SK-N-SH treated with all-trans-retinoic acid at 6 μM for 48 hours (cell line): ENCODE results near the gene NEB.

Experiments
- ARNTL ChIP-seq: fragments of 450-650 bp; formaldehyde crosslinking; IDR thresholded peaks from 2 replicates; pipeline ENCODE4 v1.5.0; 2020; ENCODE audit warnings: low read depth, mild to moderate bottlenecking, moderate library complexity, borderline replicate concordance
- BACH2 ChIP-seq: fragments of 250-450 bp; sonication (Bioruptor Pico); IDR thresholded peaks from 2 replicates; pipeline ENCODE4 v1.9.0; 2021; ENCODE audit warnings: mild to moderate bottlenecking, borderline replicate concordance
- CSDC2 ChIP-seq: fragments of 250-450 bp; sonication (Bioruptor Pico); IDR thresholded peaks from 2 replicates; pipeline ENCODE4 v1.5.0; 2020; ENCODE audit warnings: mild to moderate bottlenecking, moderate library complexity
- CSRNP3 ChIP-seq: fragments of 250-450 bp; sonication (Bioruptor Pico); IDR thresholded peaks from 2 replicates; pipeline ENCODE4 v1.5.1; 2021; ENCODE audit warnings: mild to moderate bottlenecking, moderate library complexity
- ESRRG ChIP-seq: fragments of 250-450 bp; sonication (Bioruptor Pico); IDR thresholded peaks from 2 replicates; pipeline ENCODE4 v1.6.1; 2021; ENCODE audit warnings: mild to moderate bottlenecking
- PATZ1 ChIP-seq: fragments of 250-450 bp; sonication (Bioruptor Pico); IDR thresholded peaks from 2 replicates; pipeline ENCODE4 v1.8.0; 2020; ENCODE audit warnings: mild to moderate bottlenecking, moderate library complexity, borderline replicate concordance
- PPARA ChIP-seq: fragments of 250-450 bp; sonication (Bioruptor Pico); IDR thresholded peaks from 2 replicates; pipeline ENCODE4 v1.5.0; 2020; ENCODE audit warnings: mild to moderate bottlenecking, borderline replicate concordance
- TCF4 ChIP-seq: fragments of 250-450 bp; sonication (Bioruptor Pico); IDR thresholded peaks from 2 replicates; pipeline ENCODE4 v1.8.0; 2021; ENCODE audit warnings: mild to moderate bottlenecking, moderate library complexity, borderline replicate concordance
- TSHZ2 ChIP-seq: fragments of 250-450 bp; sonication (Bioruptor Pico); IDR thresholded peaks from 2 replicates; pipeline ENCODE4 v1.5.0; 2020; ENCODE audit warnings: mild to moderate bottlenecking, moderate library complexity
- ZFP3 ChIP-seq: fragments of 250-450 bp; sonication (Bioruptor Pico); IDR thresholded peaks from 2 replicates; pipeline ENCODE4 v1.5.0; 2020; ENCODE audit warnings: mild to moderate bottlenecking, moderate library complexity
- ZFP30 ChIP-seq: fragments of 450-650 bp; formaldehyde crosslinking; IDR thresholded peaks from 2 replicates; pipeline ENCODE4 v1.5.0; 2022; ENCODE audit warnings: mild to moderate bottlenecking, moderate library complexity

- no peak for TF ChIP-seq ZFP30 (CRISPR knock-in tag)
- no peak for TF ChIP-seq ZFP3
- no peak for TF ChIP-seq ESRRG (CRISPR knock-in tag)
- TF ChIP-seq TSHZ2 (CRISPR knock-in tag) = no peak
- no peak for TF ChIP-seq PATZ1 (CRISPR knock-in tag)
- TF ChIP-seq CSDC2 (CRISPR knock-in tag) = no peak
- TF ChIP-seq ARNTL = no peak
- no peak for TF ChIP-seq BACH2 (CRISPR knock-in tag)
- TF ChIP-seq CSRNP3 (CRISPR knock-in tag) = no peak
- no peak for TF ChIP-seq PPARA (CRISPR knock-in tag)
- TF ChIP-seq TCF4 = no peak
Observed at GRCh38 chr2:151664520-151664919, 69.8 kb downstream of the NEB start.
